Endodermal cell (in vitro differentiated cells): Measurements from ENCODE around the gene NOTUM. TPM values are rescaled to one million over a fixed set of nuclear protein-coding genes. Genes with fewer than 3 reads are reported as not detected.

ENCODE experiments used
- DNase-seq: peaks from one replicate; pipeline ENCODE4 v3.0.0-alpha.2; 2017
- H3K27ac ChIP-seq: 2 replicates; pipeline ENCODE4 v1.5.1; 2013; ENCODE audit warnings: mild to moderate bottlenecking, low read depth, low read length, moderate library complexity
- H3K27me3 ChIP-seq: 2 replicates; pipeline ENCODE4 v1.6.1; 2013; ENCODE audit warnings: mild to moderate bottlenecking, low read length, moderate library complexity; ENCODE audit not compliant: insufficient read depth, control insufficient read depth, poor library complexity, severe bottlenecking
- H3K36me3 ChIP-seq: 2 replicates; pipeline ENCODE4 v1.7.0; 2013; ENCODE audit warnings: mild to moderate bottlenecking, low read length, moderate library complexity; ENCODE audit not compliant: control insufficient read depth, insufficient read depth
- H3K4me1 ChIP-seq: one replicate; pipeline ENCODE4 v1.7.0; 2013; ENCODE audit warnings: low read length; ENCODE audit not compliant: control insufficient read depth, insufficient read depth
- H3K4me3 ChIP-seq: 2 replicates; pipeline ENCODE4 v1.5.1; 2013; ENCODE audit warnings: mild to moderate bottlenecking, low read length, moderate library complexity
- H3K9ac ChIP-seq: 2 replicates; pipeline ENCODE4 v1.6.1; 2013; ENCODE audit warnings: mild to moderate bottlenecking, low read length, moderate library complexity; ENCODE audit not compliant: poor library complexity, severe bottlenecking; ENCODE audit errors: extremely low read depth
- H3K9me3 ChIP-seq: 2 replicates; pipeline ENCODE4 v1.6.1; 2013; ENCODE audit warnings: mild to moderate bottlenecking, low read length, moderate library complexity; ENCODE audit not compliant: control insufficient read depth
- H3K27ac Mint-ChIP-seq: 2 replicates; pipeline ENCODE4 v1.8.0; 2020; ENCODE audit warnings: mixed read lengths
- H3K27me3 Mint-ChIP-seq: 2 replicates; pipeline ENCODE4 v1.8.0; 2021; ENCODE audit warnings: mild to moderate bottlenecking, mixed read lengths; ENCODE audit not compliant: insufficient read depth
- H3K36me3 Mint-ChIP-seq: 2 replicates; pipeline ENCODE4 v1.8.0; 2020; ENCODE audit warnings: low read depth, mixed read lengths
- H3K4me1 Mint-ChIP-seq: 2 replicates; pipeline ENCODE4 v1.8.0; 2020; ENCODE audit warnings: mixed read lengths
- H3K4me3 Mint-ChIP-seq: 2 replicates; pipeline ENCODE4 v1.8.0; 2020; ENCODE audit warnings: mild to moderate bottlenecking, moderate library complexity, mixed read lengths
- H3K9me3 Mint-ChIP-seq: 2 replicates; pipeline ENCODE4 v1.8.0; 2020; ENCODE audit warnings: mild to moderate bottlenecking, mixed read lengths
- WGBS, 2 experiments: methylation state at CpG; one replicate each; pipeline versions ENCODE4 v1.1.5 to v1.1.7; 2013; ENCODE audit warnings: missing lambda C conversion rate in 2 of 2, mixed read lengths in 1 of 2; ENCODE audit not compliant: insufficient coverage in 1 of 2, insufficient read length in 1 of 2; 5-methylcytosine and 5-hydroxymethylcytosine counted together
- total RNA-seq, 2 donors: library from RNA; stranded (reverse); fragmentation: NEBNext Ultra II Directional in 1 of 2; extraction: Animal tissue kit (Norgen Biotek cat#: 25700) in 1 of 2; gene quantifications; 2 replicates in 1 of 2; 3 replicates in 1 of 2; pipeline ENCODE4 v1.2.1, GENCODE V29; 2021
- TF ChIP-seq, protein P1 (sequence below): fragments of 200-600 bp; sonication (generic); conservative IDR thresholded peaks from 2 replicates; pipeline ENCODE4 v1.5.0; 2021; ENCODE audit warnings: antibody characterized with exemption, mild to moderate bottlenecking

NOTUM gene
- total RNA-seq, 2 donors from 2014 or later: 12.5 to 26.3 TPM

DNA sequence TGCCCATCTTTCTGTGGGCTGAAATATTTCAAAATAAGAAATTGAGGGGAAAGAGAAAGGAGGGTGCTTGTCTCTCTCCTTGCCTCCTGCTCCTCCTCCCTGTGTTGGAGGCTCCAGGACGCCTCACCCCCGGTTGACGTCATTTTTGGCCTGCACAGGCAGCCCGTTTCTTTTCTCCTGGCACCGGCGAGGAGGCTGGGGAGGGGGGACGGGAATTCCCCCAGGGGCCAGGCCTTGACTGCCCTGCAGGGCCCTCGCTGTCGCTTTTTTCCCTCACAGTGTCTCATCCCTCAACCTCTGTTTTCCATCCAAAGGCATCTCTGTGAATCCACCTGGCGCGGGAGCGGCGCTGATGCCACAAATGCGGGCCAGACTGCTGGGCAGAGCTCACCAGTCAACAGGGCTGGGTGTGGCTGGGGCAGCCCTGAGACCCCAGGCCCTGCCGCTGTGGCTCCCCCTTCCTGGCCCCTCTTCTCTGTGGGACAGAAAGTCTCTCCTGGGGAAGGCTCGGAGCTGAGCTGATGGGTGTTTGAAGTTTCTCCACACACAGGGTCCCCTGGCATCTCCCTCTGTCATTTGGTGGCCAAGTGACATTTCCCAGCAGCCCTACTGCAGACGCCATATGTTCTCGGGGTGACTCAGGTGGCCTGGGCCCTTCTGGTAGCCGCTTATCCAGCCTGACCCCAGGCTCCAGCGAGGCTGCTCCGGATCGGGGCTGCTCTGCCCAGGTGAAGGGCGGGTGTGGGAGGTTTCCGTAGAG lies 45.7 kb upstream of the NOTUM start:
- TF ChIP-seq, protein P1, sequence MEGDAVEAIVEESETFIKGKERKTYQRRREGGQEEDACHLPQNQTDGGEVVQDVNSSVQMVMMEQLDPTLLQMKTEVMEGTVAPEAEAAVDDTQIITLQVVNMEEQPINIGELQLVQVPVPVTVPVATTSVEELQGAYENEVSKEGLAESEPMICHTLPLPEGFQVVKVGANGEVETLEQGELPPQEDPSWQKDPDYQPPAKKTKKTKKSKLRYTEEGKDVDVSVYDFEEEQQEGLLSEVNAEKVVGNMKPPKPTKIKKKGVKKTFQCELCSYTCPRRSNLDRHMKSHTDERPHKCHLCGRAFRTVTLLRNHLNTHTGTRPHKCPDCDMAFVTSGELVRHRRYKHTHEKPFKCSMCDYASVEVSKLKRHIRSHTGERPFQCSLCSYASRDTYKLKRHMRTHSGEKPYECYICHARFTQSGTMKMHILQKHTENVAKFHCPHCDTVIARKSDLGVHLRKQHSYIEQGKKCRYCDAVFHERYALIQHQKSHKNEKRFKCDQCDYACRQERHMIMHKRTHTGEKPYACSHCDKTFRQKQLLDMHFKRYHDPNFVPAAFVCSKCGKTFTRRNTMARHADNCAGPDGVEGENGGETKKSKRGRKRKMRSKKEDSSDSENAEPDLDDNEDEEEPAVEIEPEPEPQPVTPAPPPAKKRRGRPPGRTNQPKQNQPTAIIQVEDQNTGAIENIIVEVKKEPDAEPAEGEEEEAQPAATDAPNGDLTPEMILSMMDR: no peak
- Mint-ChIP-seq H3K4me3 (no peak overlapping the region), H3K9me3 (no peaks in the 10 kb centered on the region), H3K4me1 (no peaks in the 10 kb centered on the region), H3K27ac (no peak overlapping the region), H3K27me3 (no peaks in the 10 kb centered on the region), H3K36me3 (no peaks in the 10 kb centered on the region)
- Histone ChIP-seq H3K27me3 (no peaks in the 10 kb centered on the region), H3K9ac (no peak overlapping the region), H3K4me1 (no peaks in the 10 kb centered on the region), H3K9me3 (no peaks in the 10 kb centered on the region), H3K4me3 (no peak overlapping the region), H3K36me3 (no peaks in the 10 kb centered on the region), H3K27ac (no peak overlapping the region)
- 89 to 98% methylated on average over 11 to 24 of the region's 24 CpGs for WGBS, 2 experiments
- no peak for DNase-seq

DNA sequence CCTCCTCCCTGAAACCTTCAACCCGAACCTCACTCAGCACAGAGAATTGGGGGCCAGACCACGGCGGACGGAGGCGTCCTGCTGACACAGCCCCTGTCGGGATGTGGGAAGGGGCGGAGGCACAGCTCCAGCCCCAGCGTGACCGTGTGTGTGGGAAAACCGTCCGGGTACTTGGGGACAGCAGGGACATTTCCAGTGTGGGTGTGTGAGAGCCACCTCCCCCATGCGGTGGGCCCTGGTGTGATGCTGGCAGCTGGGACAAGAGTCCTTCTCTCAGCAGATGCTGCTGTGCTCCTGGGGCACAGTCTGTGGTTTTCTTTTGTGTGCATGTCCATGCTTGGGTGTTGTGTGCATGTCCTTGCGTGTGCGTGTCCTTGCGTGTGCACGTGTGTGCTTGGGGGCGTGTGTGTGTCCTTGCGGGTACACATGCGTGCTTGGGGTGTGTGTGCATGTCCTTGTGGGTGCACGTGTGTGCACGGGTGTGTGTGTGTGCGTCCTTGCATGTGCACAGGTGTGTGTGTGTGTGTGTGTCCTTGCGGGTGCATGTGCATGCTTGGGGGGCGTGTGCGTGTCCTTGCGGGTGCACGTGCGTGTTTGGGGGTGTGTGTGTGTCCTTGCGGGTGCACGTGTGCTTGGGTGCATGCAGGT lies 44.8 kb upstream of the NOTUM start:
- Histone ChIP-seq H3K9ac (no peak overlapping the region), H3K4me1 (no peaks in the 10 kb centered on the region), H3K4me3 (no peak overlapping the region), H3K9me3 (no peaks in the 10 kb centered on the region), H3K27me3 (no peaks in the 10 kb centered on the region), H3K36me3 (no peaks in the 10 kb centered on the region), H3K27ac (no peak overlapping the region)
- no peaks in the 10 kb centered on the region for H3K4me1 Mint-ChIP-seq
- WGBS, 2 experiments: 89 to 94% methylated on average over 15 to 30 of the region's 30 CpGs
- no peak overlapping the region for H3K27ac Mint-ChIP-seq
- H3K4me3 Mint-ChIP-seq: no peak overlapping the region
- H3K27me3 Mint-ChIP-seq: no peaks in the 10 kb centered on the region
- no peaks in the 10 kb centered on the region for H3K9me3 Mint-ChIP-seq
- TF ChIP-seq, protein P1: no peak
- no peak for DNase-seq
- no peaks in the 10 kb centered on the region for H3K36me3 Mint-ChIP-seq

DNA sequence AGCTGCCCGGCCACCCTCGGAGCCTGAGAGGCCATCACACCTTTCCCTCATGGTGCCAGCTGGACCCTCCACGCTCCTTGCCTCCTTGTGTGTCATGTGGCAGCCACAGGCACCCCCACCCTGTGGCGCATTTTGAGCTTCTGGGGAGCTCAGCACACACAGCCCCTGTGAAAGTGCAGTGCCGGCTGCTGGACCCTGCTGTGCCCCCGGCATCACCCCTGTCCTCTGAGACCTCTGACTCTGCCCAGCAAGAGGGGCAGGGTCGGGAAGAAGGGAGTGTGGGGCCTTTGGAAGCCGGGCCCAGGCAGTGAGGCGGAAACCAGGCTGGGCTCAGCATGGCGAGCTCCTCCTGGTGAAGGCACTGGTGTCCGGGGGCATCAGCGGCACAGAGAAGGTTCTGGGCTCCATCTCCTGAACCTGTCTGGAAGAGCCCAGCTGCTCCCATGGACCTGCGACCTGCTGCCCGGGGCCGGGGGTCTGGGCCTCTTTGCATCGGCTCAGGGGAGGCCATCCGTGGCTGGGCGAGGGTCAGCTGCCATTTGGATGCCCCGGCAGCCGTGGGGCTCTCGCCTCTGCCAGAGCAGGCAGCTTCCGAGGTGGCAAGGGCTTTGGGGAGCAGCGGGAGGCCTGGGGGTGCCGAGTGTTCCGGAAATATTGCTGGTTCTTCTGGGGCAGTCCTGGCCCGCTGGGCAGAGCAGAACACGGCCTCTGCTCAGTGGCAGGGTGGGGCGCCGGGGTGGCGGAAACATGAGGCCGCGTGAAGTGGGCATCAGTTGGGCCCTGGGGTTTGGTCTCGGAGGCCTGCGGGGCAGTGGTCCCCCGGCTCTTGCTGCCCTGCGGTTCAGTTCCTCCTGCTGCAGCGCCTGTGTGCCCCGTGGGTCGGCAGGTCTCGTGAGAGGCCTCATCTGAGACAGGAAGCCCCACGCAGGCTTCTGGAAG lies 43.8 kb upstream of the NOTUM start:
- Histone ChIP-seq H3K4me1 (no peaks in the 10 kb centered on the region), H3K36me3 (no peaks in the 10 kb centered on the region), H3K27ac (no peak overlapping the region), H3K9me3 (no peaks in the 10 kb centered on the region), H3K4me3 (no peak overlapping the region), H3K9ac (no peak overlapping the region), H3K27me3 (no peaks in the 10 kb centered on the region)
- H3K27ac Mint-ChIP-seq: no peak overlapping the region
- no peak for DNase-seq
- no peaks in the 10 kb centered on the region for H3K4me1 Mint-ChIP-seq
- TF ChIP-seq, protein P1: no peak
- 94 to 97% methylated on average over 27 to 41 of the region's 41 CpGs for WGBS, 2 experiments
- H3K27me3 Mint-ChIP-seq: no peaks in the 10 kb centered on the region
- no peak overlapping the region for H3K4me3 Mint-ChIP-seq
- no peaks in the 10 kb centered on the region for H3K9me3 Mint-ChIP-seq
- H3K36me3 Mint-ChIP-seq: no peaks in the 10 kb centered on the region
